Measurements from ENCODE around the gene SH3GL2.

DNA sequence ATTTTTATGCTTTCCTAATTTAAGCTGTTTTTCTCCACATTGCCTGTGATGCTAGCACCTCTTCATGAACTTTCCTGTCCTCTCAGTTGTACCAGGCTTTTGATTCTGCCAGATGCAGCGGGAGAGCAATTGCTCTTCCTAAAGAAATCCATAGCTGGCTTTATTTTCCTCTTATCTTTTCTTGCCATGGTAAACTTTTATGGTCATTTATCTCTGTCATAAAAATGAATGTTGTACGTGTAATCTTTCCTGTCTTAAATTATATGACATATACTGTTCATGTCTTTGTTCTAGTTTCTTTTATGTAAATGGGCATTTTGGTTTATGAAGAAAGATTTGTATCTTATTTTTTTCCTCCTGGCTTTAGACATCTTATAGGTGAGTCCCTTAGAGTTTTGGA, 127.5 kb downstream of the SH3GL2 start:
- TF ChIP-seq CTCF (IDR thresholded peaks at IDR 0.05) (no peak), POLR2A (IDR thresholded peaks at IDR 0.05) (no peak)
